ENCODE measurements around the gene DPYD.

DPYD gene

GRCh38 chr1:97050506-97050905, 870.3 kb downstream of the DPYD start:
- CTCF ChIA-PET, result interaction anchor here (0.7 to 3.9 kb wide), 16 partner anchors 9 to 1001 kb away, joined by 3 to 48 read pairs (median 5); no protein-coding TSS in a partner anchor
- no peak for DNase-seq (ENCODE audit: low read depth, low spot score)
- POLR2A ChIA-PET, result no interaction called here
- TF ChIP-seq CTCF (IDR thresholded peaks at IDR 0.05; ENCODE audit: insufficient read depth, low read length, missing control alignments), result peak; percentile 39
- H3K4me3 ChIP-seq (ENCODE audit: low read depth, low read length), result no peak overlapping the region

- ChIA-PET CTCF (interaction anchor here (0.6 to 3.9 kb wide), 5 partner anchors 12 to 1288 kb away, joined by 3 to 13 read pairs (median 3); no protein-coding TSS in a partner anchor), POLR2A (no interaction called here)
- no peak for DNase-seq (ENCODE audit: low read depth, low spot score)
- no peak for TF ChIP-seq CTCF (IDR thresholded peaks at IDR 0.05; ENCODE audit: insufficient read depth, low read length, missing control alignments)
- no peak overlapping the region for H3K4me3 ChIP-seq (ENCODE audit: low read depth, low read length)
These were observed 873.4 kb downstream of the DPYD start for GRCh38 chr1:97047421-97047793.

- ChIA-PET POLR2A (no interaction called here), CTCF (interaction anchor here (0.8 to 1.0 kb wide), 2 partner anchors 41 to 81 kb away, joined by 3 read pairs; no protein-coding TSS in a partner anchor)
- DNase-seq (ENCODE audit: low read depth, low spot score), result no peak
- H3K4me3 ChIP-seq (ENCODE audit: low read depth, low read length), result no peak overlapping the region
- TF ChIP-seq CTCF (IDR thresholded peaks at IDR 0.05; ENCODE audit: insufficient read depth, low read length, missing control alignments), result no peak
These were observed 873.9 kb downstream of the DPYD start for GRCh38 chr1:97046765-97047420.

- no peak for TF ChIP-seq CTCF (IDR thresholded peaks at IDR 0.05; ENCODE audit: insufficient read depth, low read length, missing control alignments)
- H3K4me3 ChIP-seq (ENCODE audit: low read depth, low read length), result no peak overlapping the region
- CTCF ChIA-PET, result no interaction called here
- no peak for DNase-seq (ENCODE audit: low read depth, low spot score)
- POLR2A ChIA-PET, result no interaction called here
These were observed 876.6 kb downstream of the DPYD start for GRCh38 chr1:97044159-97044760.

- ChIA-PET POLR2A (no interaction called here), CTCF (no interaction called here)
- DNase-seq (ENCODE audit: low read depth, low spot score), result no peak
- TF ChIP-seq CTCF (IDR thresholded peaks at IDR 0.05; ENCODE audit: insufficient read depth, low read length, missing control alignments), result no peak
- no peak overlapping the region for H3K4me3 ChIP-seq (ENCODE audit: low read depth, low read length)
These were observed 878.3 kb downstream of the DPYD start for GRCh38 chr1:97042551-97042950.

GRCh38 chr1:97041026-97041425, 879.8 kb downstream of the DPYD start:
- TF ChIP-seq CTCF (IDR thresholded peaks at IDR 0.05; ENCODE audit: insufficient read depth, low read length, missing control alignments), result no peak
- ChIA-PET CTCF (no interaction called here), POLR2A (no interaction called here)
- no peak for DNase-seq (ENCODE audit: low read depth, low spot score)
- H3K4me3 ChIP-seq (ENCODE audit: low read depth, low read length), result no peak overlapping the region

Data from AG04449 (cell line).